HepG2 (cell line): Measurements from ENCODE around the gene CYP19A1. TPM values are rescaled to one million over a fixed set of nuclear protein-coding genes. Genes with fewer than 3 reads are reported as not detected.

ENCODE experiments used
- ATAC-seq: fragments of 200-7000 bp; cut with Tn5 transposase; 3 replicates; pipeline ENCODE4 v1.9.1; 2020; ENCODE audit warnings: mild to moderate bottlenecking, moderate library complexity
- BruUV-seq: library from RNA; stranded (reverse); fragments of 400-500 nt; replicated peaks from 2 replicates; lab custom pipeline; 2021; lab: Mats Ljungman, UMichigan
- CTCF ChIA-PET: fragments of 300-600 bp; formaldehyde crosslinking; extraction: SDS; loops from one replicate; lab custom pipeline; 2021; ENCODE audit warnings: low total read pairs, inconsistent platforms, low intra/inter-chr PET ratio; lab: Yijun Ruan, JAX
- POLR2A ChIA-PET: fragments of 350-600 bp; sonication (Branson Sonifier 250); formaldehyde crosslinking; loops from one replicate; lab custom pipeline; 2020; ENCODE audit warnings: antibody characterized with exemption, inconsistent platforms; lab: Yijun Ruan, JAX
- DNase-seq: peaks from one replicate; pipeline ENCODE4 v3.0.0-alpha.2; 2015; ENCODE audit warnings: low spot score
- FAIRE-seq: peaks from 3 replicates; lab custom pipeline; 2011; peaks lifted over from hg19 to GRCh38; lab: Jason Lieb, UNC
- H2AFZ ChIP-seq: one replicate; pipeline ENCODE4 v1.6.1; 2011; ENCODE audit warnings: low read length, inconsistent platforms
- H3K27ac ChIP-seq: fragments of 300-600 bp; 3 replicates; pipeline ENCODE4 v1.8.0; 2011; ENCODE audit warnings: mixed run types, mild to moderate bottlenecking, mixed read lengths, low read length, inconsistent platforms; ENCODE audit not compliant: insufficient read depth; ENCODE audit errors: extremely low read length
- H3K27me3 ChIP-seq, 2 experiments: fragments of 200-600 bp in 1 of 2; 2 replicates in 1 of 2; 3 replicates in 1 of 2; pipeline versions ENCODE4 v1.6.0 to v1.8.0; 2011; ENCODE audit warnings: low read length in 2 of 2, mild to moderate bottlenecking in 2 of 2, moderate library complexity in 2 of 2, inconsistent platforms in 1 of 2; ENCODE audit not compliant: insufficient read depth in 2 of 2, control insufficient read depth in 1 of 2
- H3K36me3 ChIP-seq, 2 experiments: fragments of 200-600 bp in 1 of 2; replicated peaks in 1 of 2; 2 replicates in 1 of 2; 3 replicates in 1 of 2; pipeline versions ENCODE4 v1.5.1 to v1.8.0; 2011; ENCODE audit warnings: low read length in 2 of 2, inconsistent platforms in 1 of 2; ENCODE audit not compliant: insufficient read depth in 2 of 2, control insufficient read depth in 1 of 2
- H3K4me1 ChIP-seq: 2 replicates; pipeline ENCODE4 v1.5.1; 2012; ENCODE audit warnings: low read length, inconsistent platforms; ENCODE audit not compliant: insufficient read depth
- H3K4me2 ChIP-seq: 2 replicates; pipeline ENCODE4 v1.6.0; 2011; ENCODE audit warnings: low read depth, low read length, inconsistent platforms
- H3K4me3 ChIP-seq, 3 experiments: fragments of 200-600 bp in 1 of 3; sonication (generic), shearing (Covaris generic) in 1 of 3; replicated peaks in 1 of 3; 2 replicates each; pipeline ENCODE4 v1.5.1; 2011 to 2016; ENCODE audit warnings: low read length in 3 of 3, inconsistent platforms in 2 of 3, low read depth in 2 of 3, mild to moderate bottlenecking in 2 of 3, control low read depth in 1 of 3, mixed read lengths in 1 of 3; ENCODE audit not compliant: insufficient read depth in 1 of 3
- H3K79me2 ChIP-seq: one replicate; pipeline ENCODE4 v1.6.1; 2011; ENCODE audit warnings: low read length, inconsistent platforms; ENCODE audit not compliant: insufficient read depth
- H3K9ac ChIP-seq: 2 replicates; pipeline ENCODE4 v1.6.0; 2011; ENCODE audit warnings: mild to moderate bottlenecking, low read depth, low read length, inconsistent platforms; ENCODE audit not compliant: insufficient read depth
- H3K9me3 ChIP-seq: 2 replicates; pipeline ENCODE4 v1.5.1; 2012; ENCODE audit warnings: mild to moderate bottlenecking, low read length
- H4K20me1 ChIP-seq: 2 replicates; pipeline ENCODE4 v1.6.0; 2011; ENCODE audit warnings: inconsistent platforms, mild to moderate bottlenecking, low read length, moderate library complexity; ENCODE audit not compliant: insufficient read depth
- DDIT3 ChIP-seq: sonication (generic); formaldehyde crosslinking; IDR thresholded peaks from 2 replicates; pipeline ENCODE4 v1.4.0; 2020; ENCODE audit warnings: mild to moderate bottlenecking, missing genetic modification reagents
- FOXP4 ChIP-seq: sonication (generic); formaldehyde crosslinking; IDR thresholded peaks from 2 replicates; pipeline ENCODE4 v1.4.0; 2020; ENCODE audit warnings: missing genetic modification reagents
- MAX ChIP-seq: IDR thresholded peaks from 2 replicates; pipeline ENCODE4 v1.6.1; 2012; ENCODE audit warnings: inconsistent platforms
- NFIB ChIP-seq: sonication (generic); formaldehyde crosslinking; IDR thresholded peaks from 2 replicates; pipeline ENCODE4 v1.9.0; 2021; ENCODE audit warnings: missing genetic modification reagents, mild to moderate bottlenecking, borderline replicate concordance
- RFX5 ChIP-seq: IDR thresholded peaks from 2 replicates; pipeline ENCODE4 v1.6.1; 2011; ENCODE audit warnings: low read depth, low read length, improper control_type of control experiment
- SCMH1 ChIP-seq: sonication (generic); formaldehyde crosslinking; IDR thresholded peaks from 2 replicates; pipeline ENCODE4 v1.9.0; 2021; ENCODE audit warnings: missing genetic modification reagents, mild to moderate bottlenecking, borderline replicate concordance
- SRSF1 ChIP-seq: fragments of 200-400 bp; formaldehyde crosslinking; optimal IDR thresholded peaks from 2 replicates; pipeline ENCODE3; 2017; ENCODE audit warnings: mild to moderate bottlenecking, low read depth, low read length, moderate library complexity
- TRAFD1 ChIP-seq: sonication (generic); formaldehyde crosslinking; IDR thresholded peaks from 2 replicates; pipeline ENCODE4 v1.5.1; 2020; ENCODE audit warnings: missing genetic modification reagents, mild to moderate bottlenecking, borderline replicate concordance
- ZMYM3 ChIP-seq: sonication (generic); formaldehyde crosslinking; IDR thresholded peaks from 2 replicates; pipeline ENCODE4 v1.5.1; 2020; ENCODE audit warnings: mild to moderate bottlenecking, missing genetic modification reagents
- ZNF788 ChIP-seq: sonication (generic); formaldehyde crosslinking; IDR thresholded peaks from 2 replicates; pipeline ENCODE4 v1.5.0; 2020; ENCODE audit warnings: mild to moderate bottlenecking, missing genetic modification reagents, borderline replicate concordance
- ZSCAN22 ChIP-seq: sonication (generic); formaldehyde crosslinking; IDR thresholded peaks from 2 replicates; pipeline ENCODE4 v1.4.0; 2020; ENCODE audit warnings: mild to moderate bottlenecking, missing genetic modification reagents
- ZSCAN9 ChIP-seq: IDR thresholded peaks from 2 replicates; pipeline ENCODE4 v1.6.1; 2016; ENCODE audit warnings: borderline replicate concordance
- WGBS: methylation state at CpG from one replicate; pipeline ENCODE4 v1.1.6; 2017; ENCODE audit warnings: low lambda C conversion rate; 5-methylcytosine and 5-hydroxymethylcytosine counted together
- in situ Hi-C: cut with HindIII; loops from 2 replicates; pipeline ENCODE4 v1.10.0; 2017; ENCODE audit warnings: low pct_unique_long_range_greater_than_20kb; ENCODE audit not compliant: extremely low pct_ligation_motif_present
- intact Hi-C: fragments of 100-400 bp; cut with micrococcal nuclease; formaldehyde crosslinking; loops from one replicate; pipeline ENCODE4 v1.10.0; 2022; ENCODE audit not compliant: unreplicated experiment
- polyA plus RNA-seq, 8 experiments: library from polyadenylated mRNA; depleted of rRNA in 3 of 8; stranded (reverse) in 7 of 8; unstranded in 1 of 8; fragments of >200 nt; fragmentation: Illumina TruSeq in 4 of 8; extraction: Trizol in 4 of 8; gene quantifications; 2 replicates each; pipeline versions ENCODE4 v1.2.1 to v1.2.3, GENCODE V29; 2011 to 2016; ENCODE audit warnings: low read depth in 4 of 8, missing spikeins in 1 of 8, mixed read lengths in 1 of 8; ENCODE audit not compliant: insufficient read depth in 1 of 8
- total RNA-seq, 5 experiments: library from RNA; depleted of rRNA; stranded (reverse); fragments of >200 nt; fragmentation: Illumina TruSeq; extraction: Trizol; gene quantifications; 2 replicates each; pipeline ENCODE4 v1.2.3, GENCODE V29; 2016; ENCODE audit warnings: low read depth in 1 of 5

Gene CYP19A1
- total and polyA plus RNA-seq, 2 of the 13 experiments (the other 11 are each of a cell fraction or from before 2014, with no cell fraction given) = 10.9 to 23.0 TPM

- POLR2A ChIA-PET = no interaction called here
Measured at GRCh38 chr15:51265037-51265555, 73.3 kb downstream of the CYP19A1 start.

GRCh38 chr15:51263726-51264125, 74.7 kb downstream of the CYP19A1 start:
- H3K27ac ChIP-seq = no peak overlapping the region
- 0 out of 5 replicates have a peak, but pooled peaks cover 0 to 4% of the 10 kb centered on the region in 2 experiments for H3K36me3 ChIP-seq
- ATAC-seq (no peak), DNase-seq (no peak)
- no peak overlapping the region for H3K9ac ChIP-seq
- H3K4me2 ChIP-seq = no peak overlapping the region
- intact Hi-C loops (no loop called here), in situ Hi-C loops (no loop called here)
- H3K4me1 ChIP-seq = no peaks in the 10 kb centered on the region
- 0 out of 2 replicates have a peak, but pooled peaks cover 3% of the 10 kb centered on the region for H4K20me1 ChIP-seq
- ChIA-PET POLR2A (no interaction called here), CTCF (no interaction called here)
- H3K9me3 ChIP-seq = peaks cover 7% of the 10 kb centered on the region; the same call in 1 of the 2 replicates
- BruUV-seq = no TSS peak
- no peak overlapping the region for H3K4me3 ChIP-seq
- H3K79me2 ChIP-seq = no peaks in the 10 kb centered on the region
- TF ChIP-seq ZMYM3 (CRISPR knock-in tag) = no peak
- no peak for TF ChIP-seq ZNF788 (CRISPR knock-in tag)
- TF ChIP-seq RFX5 = no peak
- no peak for TF ChIP-seq MAX
- no peak for TF ChIP-seq SRSF1
- TF ChIP-seq DDIT3 = no peak
- no peak for TF ChIP-seq SCMH1 (CRISPR knock-in tag)
- no peak for TF ChIP-seq TRAFD1 (CRISPR knock-in tag)
- TF ChIP-seq, all 625 proteins: peak for 0
- no peak for FAIRE-seq
- Histone ChIP-seq H2AFZ (no peak overlapping the region), H3K27me3 (no peaks in the 10 kb centered on the region)

More at GRCh38 chr15:51265037-51265555, 73.3 kb downstream of the CYP19A1 start:
- H3K9me3 ChIP-seq = peaks cover 7% of the 10 kb centered on the region; the same call in 1 of the 2 replicates
- in situ Hi-C loops = no loop called here
- CTCF ChIA-PET = no interaction called here
- TF ChIP-seq ZSCAN9 (no peak), FOXP4 (CRISPR knock-in tag) (no peak), NFIB (no peak), ZSCAN22 (CRISPR knock-in tag) (no peak)
- TF ChIP-seq, all 625 proteins: peak for 0
- Histone ChIP-seq H3K4me3 (no peak overlapping the region), H3K4me2 (no peak overlapping the region), H4K20me1 (0 out of 2 replicates have a peak, but pooled peaks cover 3% of the 10 kb centered on the region), H3K36me3 (no peaks in the 10 kb centered on the region), H2AFZ (no peak overlapping the region), H3K27me3 (no peaks in the 10 kb centered on the region), H3K27ac (no peak overlapping the region), H3K79me2 (no peaks in the 10 kb centered on the region), H3K4me1 (no peaks in the 10 kb centered on the region), H3K9ac (no peak overlapping the region)
- DNase-seq (no peak), FAIRE-seq (no peak), ATAC-seq (no peak)
- BruUV-seq = no TSS peak
- 86% methylated on average over 5 of the region's 5 CpGs for WGBS
- intact Hi-C loops = no loop called here
